HG02973 (cell line): ENCODE results near the gene DZIP1.

Experiments used
- ATAC-seq: cut with Tn5 transposase; IDR thresholded peaks from one replicate; pipeline ENCODE4 v1.9.1; 2021; ENCODE audit warnings: moderate library complexity; ENCODE audit not compliant: unreplicated experiment

Gene DZIP1

DNA sequence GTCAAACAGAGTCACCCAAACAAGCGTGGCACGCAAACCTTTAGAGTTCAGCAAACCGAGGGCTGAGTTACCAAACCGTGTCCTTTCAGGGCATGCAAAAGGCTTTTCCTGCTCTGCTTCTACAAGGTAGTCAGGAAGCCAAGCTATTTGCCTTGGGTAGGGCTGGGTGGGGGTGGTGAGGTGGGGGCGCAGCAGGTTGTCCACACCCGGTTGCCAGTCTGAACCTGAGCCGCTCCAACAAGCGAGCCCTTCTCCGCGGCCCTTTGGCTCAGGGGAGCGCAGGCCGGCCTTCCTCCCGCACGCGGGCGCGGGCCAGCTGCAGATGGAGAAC is 92.3 kb downstream of the DZIP1 start:
- ATAC-seq = no peak

- ATAC-seq = no peak
Measured at GRCh38 chr13:95547531-95548167, 96.9 kb downstream of the DZIP1 start.

DNA sequence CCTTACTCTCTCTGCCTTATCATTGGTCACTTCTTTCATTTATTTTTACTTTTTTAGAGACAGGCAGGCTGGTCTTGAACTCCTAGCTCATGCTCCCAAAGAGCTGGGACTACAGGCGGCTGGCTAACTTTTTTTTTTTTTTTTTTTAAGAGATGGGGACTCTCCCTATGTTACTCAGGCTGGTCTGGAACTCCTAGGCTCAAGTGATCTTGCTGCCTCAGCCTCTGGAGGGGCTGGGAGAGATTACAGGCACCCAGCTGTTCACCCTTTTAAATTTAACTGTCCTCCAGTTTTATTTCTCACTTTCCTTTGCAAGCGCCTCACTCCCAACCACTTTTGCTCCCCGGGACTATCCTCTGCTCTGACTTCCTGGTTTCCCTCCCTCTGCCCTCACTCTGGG is 97.6 kb downstream of the DZIP1 start:
- no peak for ATAC-seq

- ATAC-seq = no peak
Measured at GRCh38 chr13:95544293-95544692, 100.2 kb downstream of the DZIP1 start.

- ATAC-seq = no peak
Measured at GRCh38 chr13:95541911-95542474, 102.5 kb downstream of the DZIP1 start.

DNA sequence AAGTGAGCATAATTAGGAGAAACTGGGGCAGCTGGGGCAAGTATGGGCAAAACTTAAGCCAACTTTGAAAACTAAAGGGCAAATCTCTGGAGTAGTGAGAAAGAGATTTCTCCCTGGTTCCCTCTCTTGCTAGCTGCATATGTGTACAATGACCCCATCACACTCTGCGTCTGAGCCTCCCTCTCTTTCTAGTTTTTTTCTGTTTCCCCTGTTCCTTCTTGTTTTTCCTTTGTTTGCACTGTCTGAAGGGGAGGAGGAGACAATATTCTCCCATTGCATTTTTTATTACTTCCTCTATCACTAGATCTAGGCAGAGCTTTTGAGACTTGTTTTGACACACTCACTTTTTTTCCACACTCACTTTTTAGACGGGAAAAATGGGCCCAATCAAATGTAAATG is 103.2 kb downstream of the DZIP1 start:
- ATAC-seq = no peak

DNA sequence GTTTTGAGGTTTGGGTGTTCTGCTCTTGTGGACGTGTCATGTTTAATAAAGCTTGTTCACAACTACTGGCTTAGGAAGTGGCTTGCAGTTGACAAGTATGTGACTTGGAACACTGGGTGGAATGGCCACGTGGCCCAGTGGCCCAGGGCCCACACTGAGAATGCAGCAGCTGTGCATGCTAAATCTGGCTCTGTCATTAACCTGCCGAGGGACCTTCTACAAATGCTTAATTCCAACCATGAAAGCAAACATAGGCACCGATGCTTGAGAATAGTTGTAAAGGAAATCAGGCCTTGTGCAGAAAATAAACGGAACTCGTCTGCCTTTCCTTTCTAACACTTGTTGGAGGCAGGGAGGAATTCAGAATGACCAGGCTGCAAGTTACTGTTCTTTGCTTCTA is 103.6 kb downstream of the DZIP1 start:
- no peak for ATAC-seq

- ATAC-seq = no peak
Measured at GRCh38 chr13:95536632-95537241, 107.8 kb downstream of the DZIP1 start.

- peak; percentile 87 for ATAC-seq
Measured at GRCh38 chr13:95535243-95535642, 109.3 kb downstream of the DZIP1 start.

DNA sequence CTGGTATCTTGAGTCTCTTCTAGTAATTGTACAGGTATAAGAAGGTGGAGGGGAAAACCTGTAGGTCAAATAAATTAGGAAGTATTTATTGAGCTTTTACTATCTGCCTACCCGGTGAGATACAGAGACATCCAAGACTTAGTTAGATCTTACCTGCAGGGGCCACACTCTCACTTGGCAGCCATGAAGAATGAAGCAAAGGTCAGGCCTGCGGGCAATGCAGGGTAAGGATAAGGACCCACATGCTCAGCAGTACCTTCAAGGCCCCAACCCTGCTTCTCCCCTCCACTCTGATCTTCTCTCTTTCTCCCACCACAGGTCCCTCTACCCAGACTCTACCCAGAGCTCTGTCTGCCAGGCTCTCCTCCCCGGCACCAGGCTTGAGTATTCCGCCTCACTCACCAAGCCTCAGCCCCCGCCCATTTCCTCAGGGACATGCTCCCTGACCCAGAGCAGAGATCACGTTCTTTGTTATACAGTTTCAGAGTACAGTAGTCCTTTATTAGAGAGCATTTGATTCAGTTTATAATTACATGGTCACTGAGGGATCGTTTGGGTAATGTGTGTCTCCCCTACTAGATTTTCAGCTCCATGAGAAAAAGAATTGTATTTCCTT is 110.9 kb downstream of the DZIP1 start:
- ATAC-seq = no peak

DNA sequence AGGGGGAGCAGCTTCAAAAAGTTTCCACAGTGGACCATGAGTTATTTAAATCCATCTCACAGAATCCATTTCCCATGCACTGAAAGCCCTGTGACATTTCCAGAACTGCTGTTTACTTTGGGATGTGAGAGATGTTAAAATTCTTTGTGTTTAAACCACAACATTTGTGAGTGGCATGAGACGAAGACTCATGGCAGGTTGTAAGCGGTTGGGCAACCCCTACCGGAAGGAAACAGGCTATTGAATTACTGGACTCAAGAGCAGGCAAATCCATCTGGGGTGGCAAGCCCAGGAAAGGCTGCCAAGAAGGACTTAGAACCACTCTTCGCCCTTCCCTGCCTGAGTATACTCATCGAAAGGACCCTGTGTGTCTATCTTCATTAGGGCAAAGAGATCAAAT is 114.3 kb downstream of the DZIP1 start:
- no peak for ATAC-seq
